Tibial nerve (tissue), 4 donors: ENCODE results near the gene RHEX.

ENCODE experiments used
- EP300 ChIP-seq, 2 donors: sonication (generic); formaldehyde crosslinking; IDR thresholded peaks; one replicate each; pipeline ENCODE4 v1.6.1; 2017; ENCODE audit warnings: antibody characterized with exemption in 2 of 2, mild to moderate bottlenecking in 1 of 2
- POLR2A ChIP-seq, 2 donors: fragments of 450-650 bp; IDR thresholded peaks; one replicate each; pipeline ENCODE4 v1.6.1; 2017; ENCODE audit warnings: antibody characterized with exemption in 2 of 2, mild to moderate bottlenecking in 2 of 2, moderate library complexity in 2 of 2
- TF ChIP-seq, protein P1 (sequence below), 5 experiments: fragments of 200-600 bp in 3 of 5; fragments of 450-650 bp in 2 of 5; sonication (generic) in 3 of 5; IDR thresholded peaks; one replicate each; pipeline ENCODE4 v1.5.1; 2016 to 2019; ENCODE audit warnings: antibody characterized with exemption in 5 of 5, mild to moderate bottlenecking in 3 of 5, moderate library complexity in 2 of 5

DNA sequence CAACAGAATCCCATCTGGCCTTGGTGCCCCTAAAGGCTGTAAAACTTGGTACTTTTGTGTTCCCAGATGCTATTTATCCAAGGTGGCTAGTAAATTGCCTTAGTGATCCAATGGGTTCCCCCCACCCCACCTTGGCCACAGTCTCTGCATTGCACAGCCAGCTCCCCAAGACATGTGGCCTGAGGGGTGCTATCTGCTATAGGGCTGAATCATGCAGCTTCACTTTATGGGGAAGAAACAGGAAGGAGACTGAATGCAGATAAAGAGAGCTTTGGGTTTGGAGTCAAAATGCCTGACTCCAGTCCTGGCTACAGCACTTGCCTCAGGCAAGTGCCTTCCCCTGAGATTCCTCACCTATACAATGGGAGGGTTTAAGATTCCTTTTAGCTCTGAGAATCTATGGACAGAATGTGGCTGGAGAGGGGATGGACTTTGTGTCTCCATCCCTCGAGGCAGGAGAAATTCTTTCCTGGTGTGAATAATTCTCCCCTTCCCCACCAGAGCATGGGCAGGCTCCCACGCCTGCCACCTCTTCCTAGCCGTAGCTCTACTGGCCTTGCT lies 6.5 kb downstream of the RHEX start:
- TF ChIP-seq, protein P1, sequence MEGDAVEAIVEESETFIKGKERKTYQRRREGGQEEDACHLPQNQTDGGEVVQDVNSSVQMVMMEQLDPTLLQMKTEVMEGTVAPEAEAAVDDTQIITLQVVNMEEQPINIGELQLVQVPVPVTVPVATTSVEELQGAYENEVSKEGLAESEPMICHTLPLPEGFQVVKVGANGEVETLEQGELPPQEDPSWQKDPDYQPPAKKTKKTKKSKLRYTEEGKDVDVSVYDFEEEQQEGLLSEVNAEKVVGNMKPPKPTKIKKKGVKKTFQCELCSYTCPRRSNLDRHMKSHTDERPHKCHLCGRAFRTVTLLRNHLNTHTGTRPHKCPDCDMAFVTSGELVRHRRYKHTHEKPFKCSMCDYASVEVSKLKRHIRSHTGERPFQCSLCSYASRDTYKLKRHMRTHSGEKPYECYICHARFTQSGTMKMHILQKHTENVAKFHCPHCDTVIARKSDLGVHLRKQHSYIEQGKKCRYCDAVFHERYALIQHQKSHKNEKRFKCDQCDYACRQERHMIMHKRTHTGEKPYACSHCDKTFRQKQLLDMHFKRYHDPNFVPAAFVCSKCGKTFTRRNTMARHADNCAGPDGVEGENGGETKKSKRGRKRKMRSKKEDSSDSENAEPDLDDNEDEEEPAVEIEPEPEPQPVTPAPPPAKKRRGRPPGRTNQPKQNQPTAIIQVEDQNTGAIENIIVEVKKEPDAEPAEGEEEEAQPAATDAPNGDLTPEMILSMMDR (IDR thresholded peaks at IDR 0.05): no peak
- TF ChIP-seq EP300 (IDR thresholded peaks at IDR 0.05): no peak
- no peak for TF ChIP-seq POLR2A (IDR thresholded peaks at IDR 0.05)
